Mesenchymal stem cell (in vitro differentiated cells and primary cell): ENCODE results near the gene IL1R1.

ENCODE experiments used
- DNase-seq: peaks from one replicate; pipeline ENCODE4 v3.0.0-alpha.2; 2013
- H2AFZ ChIP-seq: one replicate; pipeline ENCODE4 v1.6.1; 2013; ENCODE audit warnings: low read depth, mild to moderate bottlenecking, control low read depth, inconsistent platforms, low read length, moderate library complexity
- H2AK5ac ChIP-seq: 2 replicates; pipeline ENCODE4 v1.6.1; 2013; ENCODE audit warnings: low read length, moderate library complexity, mild to moderate bottlenecking, inconsistent platforms; ENCODE audit not compliant: severe bottlenecking
- H2BK120ac ChIP-seq: one replicate; pipeline ENCODE4 v1.6.1; 2013; ENCODE audit warnings: low read depth, mild to moderate bottlenecking, inconsistent platforms, low read length, moderate library complexity
- H2BK12ac ChIP-seq, 2 experiments: one replicate each; pipeline ENCODE4 v1.6.1; 2013; ENCODE audit warnings: inconsistent platforms in 2 of 2, low read length in 2 of 2, mild to moderate bottlenecking in 2 of 2, moderate library complexity in 2 of 2, control low read depth in 1 of 2
- H2BK15ac ChIP-seq: one replicate; pipeline ENCODE4 v1.6.1; 2013; ENCODE audit warnings: mild to moderate bottlenecking, low read depth, inconsistent platforms; ENCODE audit not compliant: poor library complexity, severe bottlenecking
- H2BK5ac ChIP-seq: 2 replicates; pipeline ENCODE4 v1.6.1; 2013; ENCODE audit warnings: low read depth, mild to moderate bottlenecking, low read length, control low read depth, inconsistent platforms; ENCODE audit not compliant: poor library complexity, severe bottlenecking
- H3K14ac ChIP-seq, 2 experiments: one replicate each; pipeline ENCODE4 v1.6.1; 2013; ENCODE audit warnings: inconsistent platforms in 2 of 2, low read length in 2 of 2, control low read depth in 1 of 2, mild to moderate bottlenecking in 1 of 2, moderate library complexity in 1 of 2
- H3K18ac ChIP-seq, 2 experiments: one replicate each; pipeline ENCODE4 v1.6.1; 2013; ENCODE audit warnings: inconsistent platforms in 2 of 2, low read length in 2 of 2, control low read depth in 1 of 2, low read depth in 1 of 2, mild to moderate bottlenecking in 1 of 2
- H3K23ac ChIP-seq, 2 experiments: one replicate each; pipeline ENCODE4 v1.6.1; 2013; ENCODE audit warnings: inconsistent platforms in 2 of 2, low read length in 2 of 2, mild to moderate bottlenecking in 2 of 2, moderate library complexity in 2 of 2, control low read depth in 1 of 2
- H3K27ac ChIP-seq: 2 replicates; pipeline ENCODE4 v1.5.1; 2013; ENCODE audit warnings: mild to moderate bottlenecking, moderate library complexity, low read length, control low read depth, inconsistent platforms; ENCODE audit not compliant: poor library complexity, severe bottlenecking
- H3K27me3 ChIP-seq, 2 experiments: 2 replicates each; pipeline versions ENCODE4 v1.6.1 to v1.7.0; 2013; ENCODE audit warnings: low read length in 2 of 2, mild to moderate bottlenecking in 2 of 2, moderate library complexity in 2 of 2, control low read depth in 1 of 2, inconsistent platforms in 1 of 2; ENCODE audit not compliant: control insufficient read depth in 1 of 2, insufficient read depth in 1 of 2
- H3K36me3 ChIP-seq, 2 experiments: 2 replicates each; pipeline versions ENCODE4 v1.6.1 to v1.7.0; 2013; ENCODE audit warnings: low read length in 2 of 2, control low read depth in 1 of 2, inconsistent platforms in 1 of 2, low read depth in 1 of 2, mild to moderate bottlenecking in 1 of 2; ENCODE audit not compliant: insufficient read depth in 2 of 2, control insufficient read depth in 1 of 2
- H3K4ac ChIP-seq, 2 experiments: one replicate each; pipeline ENCODE4 v1.6.1; 2013; ENCODE audit warnings: inconsistent platforms in 2 of 2, low read length in 2 of 2, mild to moderate bottlenecking in 2 of 2, moderate library complexity in 2 of 2, control low read depth in 1 of 2, low read depth in 1 of 2
- H3K4me1 ChIP-seq: 2 replicates; pipeline ENCODE4 v1.6.1; 2013; ENCODE audit warnings: low read depth, low read length, control low read depth; ENCODE audit not compliant: control insufficient read depth, insufficient read depth
- H3K4me2 ChIP-seq: 2 replicates; pipeline ENCODE4 v1.6.1; 2013; ENCODE audit warnings: low read length, mild to moderate bottlenecking, inconsistent platforms; ENCODE audit not compliant: poor library complexity, severe bottlenecking
- H3K4me3 ChIP-seq, 2 experiments: 2 replicates each; pipeline versions ENCODE4 v1.5.1 to v1.7.0; 2013; ENCODE audit warnings: low read length in 2 of 2, mild to moderate bottlenecking in 2 of 2, control low read depth in 1 of 2, low read depth in 1 of 2; ENCODE audit not compliant: insufficient read depth in 1 of 2
- H3K79me1 ChIP-seq: replicated peaks from 2 replicates; pipeline ENCODE4 v1.6.1; 2013; ENCODE audit warnings: mild to moderate bottlenecking, control low read depth, low read length, inconsistent platforms; ENCODE audit not compliant: poor library complexity, severe bottlenecking
- H3K9ac ChIP-seq: 2 replicates; pipeline ENCODE4 v1.7.0; 2013; ENCODE audit warnings: mild to moderate bottlenecking, low read length, moderate library complexity
- H3K9me3 ChIP-seq: 2 replicates; pipeline ENCODE4 v1.7.0; 2013; ENCODE audit warnings: mild to moderate bottlenecking, low read length; ENCODE audit not compliant: control insufficient read depth
- H4K8ac ChIP-seq: one replicate; pipeline ENCODE4 v1.6.1; 2013; ENCODE audit warnings: inconsistent platforms, mild to moderate bottlenecking, low read length, moderate library complexity
- H4K91ac ChIP-seq: one replicate; pipeline ENCODE4 v1.6.1; 2013; ENCODE audit warnings: mild to moderate bottlenecking, low read length, inconsistent platforms
- WGBS: methylation state at CpG from one replicate; pipeline ENCODE4 v1.1.7; 2013; ENCODE audit warnings: mixed read lengths; 5-methylcytosine and 5-hydroxymethylcytosine counted together

Gene IL1R1

DNA sequence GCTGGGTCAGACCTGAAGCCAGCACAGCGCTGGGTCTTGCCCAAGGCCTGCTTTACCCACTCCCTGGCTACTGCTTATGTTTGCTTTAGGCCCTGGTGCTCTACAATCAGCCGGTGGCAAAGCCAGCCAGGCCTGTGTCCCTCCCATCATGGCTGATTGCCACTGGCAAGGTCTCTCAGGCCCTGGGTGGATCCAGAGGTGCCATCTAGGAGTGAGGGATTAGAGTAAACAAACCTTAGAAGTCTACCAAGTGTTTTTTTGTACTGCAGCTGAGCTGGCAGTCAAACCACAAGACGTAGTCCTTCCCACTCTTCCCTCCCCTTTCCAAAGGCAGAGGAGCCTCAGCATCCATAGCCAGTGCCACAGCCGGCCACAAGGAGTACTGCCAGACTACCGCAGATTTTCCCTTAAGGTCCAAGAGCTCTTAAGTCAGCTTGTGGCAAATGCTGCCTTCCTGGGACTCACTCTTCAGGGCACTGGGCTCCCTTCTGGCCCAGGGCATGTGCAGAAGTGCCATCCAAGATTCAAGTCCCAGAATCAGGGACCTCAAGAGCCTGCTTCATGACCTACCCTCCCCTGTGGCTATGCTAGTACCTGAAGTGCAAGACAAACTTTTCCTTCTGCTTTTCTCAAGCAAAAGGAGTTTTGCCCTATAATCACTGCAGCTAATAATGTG lies 64.3 kb downstream of the IL1R1 start:
- Histone ChIP-seq H4K91ac (peak overlapping the region; percentile 49), H2AK5ac (no peak overlapping the region), H2BK5ac (no peak overlapping the region), H3K9ac (no peak overlapping the region), H3K4me1 (peaks cover 2% of the 10 kb centered on the region), H3K9me3 (peaks cover 20% of the 10 kb centered on the region), H2BK15ac (peak overlapping the region; percentile 12), H3K18ac (peak overlapping the region in 1 of 2 experiments; percentile 66), H3K4ac (no peak overlapping the region), H2BK120ac (no peak overlapping the region), H3K4me3 (no peak overlapping the region), H3K4me2 (no peak overlapping the region), H3K79me1 (no peaks in the 10 kb centered on the region), H3K36me3 (peaks cover 0 to 14% of the 10 kb centered on the region in 2 experiments), H3K14ac (peak overlapping the region in 1 of 2 experiments; percentile 55), H3K27me3 (no peaks in the 10 kb centered on the region), H3K27ac (no peak overlapping the region), H2AFZ (peak overlapping the region; percentile 61), H4K8ac (peak overlapping the region; percentile 39), H2BK12ac (peak overlapping the region in 1 of 2 experiments; percentile 52), H3K23ac (peak overlapping the region in 1 of 2 experiments; percentile 72)
- 71% methylated on average over 5 of the region's 5 CpGs for WGBS
- DNase-seq, result no peak

DNA sequence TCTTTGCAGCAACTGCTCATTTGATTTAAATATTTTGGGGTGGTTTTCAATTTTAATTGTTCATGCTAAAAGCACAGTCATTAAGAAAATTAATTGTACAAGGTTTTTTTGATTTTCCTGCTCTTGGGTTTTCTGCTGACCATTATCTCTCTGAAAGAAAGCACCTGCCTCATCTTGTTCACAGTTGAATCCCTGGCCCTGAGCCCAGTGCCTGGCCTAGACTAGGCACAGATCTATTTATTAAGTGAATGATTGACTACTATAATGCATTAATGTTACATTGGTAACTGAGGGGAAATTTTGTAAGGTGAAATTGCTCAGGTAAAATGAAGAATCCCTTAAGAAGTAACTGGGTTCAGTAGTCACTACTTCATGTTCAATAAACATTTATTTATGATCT lies 66.2 kb downstream of the IL1R1 start:
- no peak overlapping the region for H4K91ac ChIP-seq
- H3K79me1 ChIP-seq, result no peaks in the 10 kb centered on the region

DNA sequence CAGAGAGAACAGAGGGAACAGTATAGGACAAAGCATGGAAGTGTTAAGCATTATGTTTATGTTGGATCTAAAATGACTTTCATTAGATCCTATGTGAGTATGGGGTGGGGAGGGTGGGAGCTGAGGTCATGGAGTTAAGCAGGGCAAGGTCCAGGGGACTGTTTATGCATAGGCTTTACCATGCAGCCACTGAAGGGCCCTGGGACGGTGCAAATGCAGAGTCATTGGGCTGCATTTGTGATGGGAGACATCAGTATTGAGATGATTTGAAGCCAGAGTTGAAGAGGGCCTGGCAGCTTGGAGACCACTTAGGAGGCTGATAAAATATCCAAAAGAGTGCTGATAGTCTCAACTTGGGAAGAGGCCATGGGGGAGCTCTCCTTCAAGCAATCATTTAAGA lies 66.9 kb downstream of the IL1R1 start:
- no peak overlapping the region for H3K14ac ChIP-seq
- H3K18ac ChIP-seq, result no peak overlapping the region
- peaks cover 2% of the 10 kb centered on the region for H3K4me1 ChIP-seq

More for the DNA sequence above, 66.2 kb downstream of the IL1R1 start:
- H3K9ac ChIP-seq, result no peak overlapping the region
- H3K36me3 ChIP-seq, result peaks cover 0 to 9% of the 10 kb centered on the region in 2 experiments
- H3K4me3 ChIP-seq, result no peak overlapping the region
- H2AK5ac ChIP-seq, result no peak overlapping the region
- no peak overlapping the region for H3K23ac ChIP-seq
- no peak overlapping the region for H2BK5ac ChIP-seq
- H3K27me3 ChIP-seq, result no peaks in the 10 kb centered on the region
- H3K18ac ChIP-seq, result no peak overlapping the region
- H2BK15ac ChIP-seq, result no peak overlapping the region
- no peak overlapping the region for H3K27ac ChIP-seq
- H3K4me2 ChIP-seq, result no peak overlapping the region
- no peak overlapping the region for H3K4ac ChIP-seq
- no peak overlapping the region for H2BK12ac ChIP-seq
- no peak overlapping the region for H4K8ac ChIP-seq
- H3K14ac ChIP-seq, result no peak overlapping the region
- peaks cover 9% of the 10 kb centered on the region for H3K9me3 ChIP-seq
- DNase-seq, result no peak
- no peak overlapping the region for H2AFZ ChIP-seq
- H2BK120ac ChIP-seq, result no peak overlapping the region
- peaks cover 2% of the 10 kb centered on the region for H3K4me1 ChIP-seq

DNA sequence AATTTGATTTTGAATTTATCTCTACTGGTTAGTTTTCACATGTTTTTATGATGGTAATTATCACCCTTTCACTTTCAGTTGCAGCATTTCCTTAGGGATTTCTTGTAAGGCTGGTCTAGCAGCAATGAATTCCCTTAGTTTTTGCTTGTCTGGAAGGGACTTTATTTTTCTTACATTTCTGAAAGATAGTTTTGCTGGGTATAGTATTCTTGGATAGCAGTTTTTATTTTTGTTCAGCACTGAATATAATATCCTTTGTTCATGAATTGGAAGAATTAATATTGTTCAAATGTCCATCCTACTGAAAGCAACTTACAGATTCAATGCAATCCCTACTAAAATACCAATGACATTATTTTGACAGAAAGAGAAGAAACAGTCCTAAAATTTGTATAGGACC lies 74.5 kb downstream of the IL1R1 start:
- no peak overlapping the region for H2BK5ac ChIP-seq
- peaks cover 0 to 45% of the 10 kb centered on the region in 2 experiments for H3K36me3 ChIP-seq
- no peak overlapping the region for H2BK120ac ChIP-seq
- DNase-seq, result no peak
- H2BK12ac ChIP-seq, result no peak overlapping the region
- no peak overlapping the region for H4K91ac ChIP-seq
- no peak overlapping the region for H4K8ac ChIP-seq
- no peak overlapping the region for H3K9ac ChIP-seq
- H3K27ac ChIP-seq, result no peak overlapping the region
- H3K4me1 ChIP-seq, result no peaks in the 10 kb centered on the region
- no peak overlapping the region for H2AFZ ChIP-seq
- no peak overlapping the region for H3K23ac ChIP-seq
- no peak overlapping the region for H3K4ac ChIP-seq
- H3K18ac ChIP-seq, result no peak overlapping the region
- H3K9me3 ChIP-seq, result peaks cover 54% of the 10 kb centered on the region
- H3K27me3 ChIP-seq, result no peaks in the 10 kb centered on the region
- no peak overlapping the region for H2BK15ac ChIP-seq
- no peak overlapping the region for H3K4me3 ChIP-seq
- H2AK5ac ChIP-seq, result no peak overlapping the region
- H3K79me1 ChIP-seq, result no peaks in the 10 kb centered on the region
- H3K14ac ChIP-seq, result no peak overlapping the region
- no peak overlapping the region for H3K4me2 ChIP-seq

More for the DNA sequence above, 66.9 kb downstream of the IL1R1 start:
- Histone ChIP-seq H3K36me3 (peaks cover 0 to 14% of the 10 kb centered on the region in 2 experiments), H2AFZ (no peak overlapping the region), H2BK12ac (no peak overlapping the region), H3K79me1 (no peaks in the 10 kb centered on the region), H3K4me2 (no peak overlapping the region), H2BK15ac (no peak overlapping the region), H2AK5ac (no peak overlapping the region), H3K27ac (no peak overlapping the region), H2BK5ac (no peak overlapping the region), H3K4ac (no peak overlapping the region), H3K23ac (no peak overlapping the region), H3K4me3 (no peak overlapping the region), H3K9me3 (peaks cover 5% of the 10 kb centered on the region), H4K8ac (no peak overlapping the region), H4K91ac (no peak overlapping the region), H3K9ac (no peak overlapping the region), H2BK120ac (no peak overlapping the region), H3K27me3 (no peaks in the 10 kb centered on the region)
- WGBS, result 38% methylated on average over 1 of the region's 1 CpG
- DNase-seq, result no peak
